ENCODE results near the gene NGFR. TPM values are rescaled to one million over a fixed set of nuclear protein-coding genes. Genes with fewer than 3 reads are reported as not detected.
A peak's percentile ranks its signal among the peaks of the same experiment; 100 is the strongest.

Gene NGFR
- total RNA-seq, 1 donor from 2014 or later = 4.5 TPM

GRCh38 chr17:49494399-49494985 is 601 bp upstream of the NGFR start:
- peaks cover 2% of the 10 kb centered on the region for H3K4me1 Mint-ChIP-seq (ENCODE audit: unreplicated experiment)
- no peak for DNase-seq (ENCODE audit: low spot score)
- no peak overlapping the region for H3K4me3 Mint-ChIP-seq (ENCODE audit: unreplicated experiment)
- peaks cover 18% of the 10 kb centered on the region for H3K27me3 Mint-ChIP-seq (ENCODE audit: unreplicated experiment)
- no peak overlapping the region for H3K27ac Mint-ChIP-seq (ENCODE audit: unreplicated experiment)
- no peak for TF ChIP-seq CTCF (IDR thresholded peaks at IDR 0.05; ENCODE audit: unreplicated experiment)
- no peaks in the 10 kb centered on the region for H3K9me3 Mint-ChIP-seq (ENCODE audit: unreplicated experiment)
- no peaks in the 10 kb centered on the region for H3K36me3 Mint-ChIP-seq (ENCODE audit: low read depth, unreplicated experiment)

GRCh38 chr17:49495842-49496182 is 719 bp downstream of the NGFR start:
- Mint-ChIP-seq H3K27me3 (ENCODE audit: unreplicated experiment) (peaks cover 18% of the 10 kb centered on the region), H3K27ac (ENCODE audit: unreplicated experiment) (no peak overlapping the region), H3K36me3 (ENCODE audit: low read depth, unreplicated experiment) (no peaks in the 10 kb centered on the region), H3K4me3 (ENCODE audit: unreplicated experiment) (peak overlapping the region; percentile 31), H3K4me1 (ENCODE audit: unreplicated experiment) (peaks cover 8% of the 10 kb centered on the region), H3K9me3 (ENCODE audit: unreplicated experiment) (no peaks in the 10 kb centered on the region)
- DNase-seq (ENCODE audit: low spot score) = no peak
- no peak for TF ChIP-seq CTCF (IDR thresholded peaks at IDR 0.05; ENCODE audit: unreplicated experiment)

GRCh38 chr17:49496183-49496866 is 1.2 kb downstream of the NGFR start:
- Mint-ChIP-seq H3K27me3 (ENCODE audit: unreplicated experiment) (peaks cover 18% of the 10 kb centered on the region), H3K9me3 (ENCODE audit: unreplicated experiment) (no peaks in the 10 kb centered on the region), H3K27ac (ENCODE audit: unreplicated experiment) (no peak overlapping the region), H3K4me1 (ENCODE audit: unreplicated experiment) (peaks cover 8% of the 10 kb centered on the region), H3K36me3 (ENCODE audit: low read depth, unreplicated experiment) (no peaks in the 10 kb centered on the region), H3K4me3 (ENCODE audit: unreplicated experiment) (no peak overlapping the region)
- DNase-seq (ENCODE audit: low spot score) = peak; percentile 92
- TF ChIP-seq CTCF (IDR thresholded peaks at IDR 0.05; ENCODE audit: unreplicated experiment) = peak; percentile 88

- Mint-ChIP-seq H3K4me3 (ENCODE audit: unreplicated experiment) (no peak overlapping the region), H3K9me3 (ENCODE audit: unreplicated experiment) (no peaks in the 10 kb centered on the region), H3K36me3 (ENCODE audit: low read depth, unreplicated experiment) (no peaks in the 10 kb centered on the region), H3K27ac (ENCODE audit: unreplicated experiment) (no peak overlapping the region), H3K27me3 (ENCODE audit: unreplicated experiment) (peaks cover 18% of the 10 kb centered on the region), H3K4me1 (ENCODE audit: unreplicated experiment) (peaks cover 8% of the 10 kb centered on the region)
- DNase-seq (ENCODE audit: low spot score) = no peak
- TF ChIP-seq CTCF (IDR thresholded peaks at IDR 0.05; ENCODE audit: unreplicated experiment) = no peak
Observed at GRCh38 chr17:49496867-49497147, 1.7 kb downstream of the NGFR start.

- no peak overlapping the region for H3K27ac Mint-ChIP-seq (ENCODE audit: unreplicated experiment)
Observed at GRCh38 chr17:49497148-49498028, 2.3 kb downstream of the NGFR start.

More at GRCh38 chr17:49497148-49498028, 2.3 kb downstream of the NGFR start:
- Mint-ChIP-seq H3K27me3 (ENCODE audit: unreplicated experiment) (peaks cover 18% of the 10 kb centered on the region), H3K9me3 (ENCODE audit: unreplicated experiment) (no peaks in the 10 kb centered on the region), H3K36me3 (ENCODE audit: low read depth, unreplicated experiment) (no peaks in the 10 kb centered on the region), H3K4me1 (ENCODE audit: unreplicated experiment) (peaks cover 11% of the 10 kb centered on the region), H3K4me3 (ENCODE audit: unreplicated experiment) (peak overlapping the region; percentile 67)
- DNase-seq (ENCODE audit: low spot score) = peak; percentile 35
- TF ChIP-seq CTCF (IDR thresholded peaks at IDR 0.05; ENCODE audit: unreplicated experiment) = no peak

All from endothelial cell (in vitro differentiated cells).